ENCODE results near the gene RGSL1. TPM values are rescaled to one million over a fixed set of nuclear protein-coding genes. Genes with fewer than 3 reads are reported as not detected.
A peak's percentile ranks its signal among the peaks of the same experiment; 100 is the strongest.

Gene RGSL1
- total and polyA plus RNA-seq, 2 donors = 0.02 TPM; not detected in 1

GRCh38 chr1:182413486-182413885, 36.5 kb upstream of the RGSL1 start:
- peaks cover 0 to 2% of the 10 kb centered on the region in 2 donors for H3K27me3 ChIP-seq (ENCODE audit: control insufficient read depth in 2 of 2, insufficient read depth in 1 of 2, low read length in 1 of 2)
- H3K9me3 ChIP-seq (ENCODE audit: control insufficient read depth in 2 of 2, insufficient read depth in 1 of 2, low read length in 1 of 2) = no peaks in the 10 kb centered on the region
- DNase-seq (ENCODE audit: low read depth in 6 of 9, low spot score in 9 of 9) = no peak
- no peak overlapping the region for H3K27ac ChIP-seq (ENCODE audit: low read depth in 1 of 2, low read length in 1 of 2)
- H3K4me1 ChIP-seq (ENCODE audit: control insufficient read depth in 2 of 2, insufficient read depth in 2 of 2, low read length in 2 of 2) = no peaks in the 10 kb centered on the region
- 91% methylated on average over 3 of the region's 3 CpGs for WGBS
- no peak overlapping the region for H3K4me3 ChIP-seq (ENCODE audit: low read length in 2 of 2)
- H3K36me3 ChIP-seq (ENCODE audit: control insufficient read depth in 2 of 2, insufficient read depth in 2 of 2, low read length in 1 of 2) = no peaks in the 10 kb centered on the region

GRCh38 chr1:182413969-182414368, 36.0 kb upstream of the RGSL1 start:
- 95% methylated on average over 6 of the region's 6 CpGs for WGBS
- Histone ChIP-seq H3K27ac (ENCODE audit: low read depth in 1 of 2, low read length in 1 of 2) (no peak overlapping the region), H3K9me3 (ENCODE audit: control insufficient read depth in 2 of 2, insufficient read depth in 1 of 2, low read length in 1 of 2) (no peaks in the 10 kb centered on the region), H3K4me1 (ENCODE audit: control insufficient read depth in 2 of 2, insufficient read depth in 2 of 2, low read length in 2 of 2) (no peaks in the 10 kb centered on the region), H3K36me3 (ENCODE audit: control insufficient read depth in 2 of 2, insufficient read depth in 2 of 2, low read length in 1 of 2) (no peaks in the 10 kb centered on the region), H3K27me3 (ENCODE audit: control insufficient read depth in 2 of 2, insufficient read depth in 1 of 2, low read length in 1 of 2) (peaks cover 0 to 2% of the 10 kb centered on the region in 2 donors), H3K4me3 (ENCODE audit: low read length in 2 of 2) (no peak overlapping the region)
- DNase-seq (ENCODE audit: low read depth in 6 of 9, low spot score in 9 of 9) = no peak

- H3K4me3 ChIP-seq (ENCODE audit: low read length in 2 of 2) = no peak overlapping the region
- no peak overlapping the region for H3K27ac ChIP-seq (ENCODE audit: low read depth in 1 of 2, low read length in 1 of 2)
- H3K9me3 ChIP-seq (ENCODE audit: control insufficient read depth in 2 of 2, insufficient read depth in 1 of 2, low read length in 1 of 2) = no peaks in the 10 kb centered on the region
- H3K4me1 ChIP-seq (ENCODE audit: control insufficient read depth in 2 of 2, insufficient read depth in 2 of 2, low read length in 2 of 2) = no peaks in the 10 kb centered on the region
- no peak for DNase-seq (ENCODE audit: low read depth in 6 of 9, low spot score in 9 of 9)
- 73% methylated on average over 1 of the region's 1 CpG for WGBS
- no peaks in the 10 kb centered on the region for H3K36me3 ChIP-seq (ENCODE audit: control insufficient read depth in 2 of 2, insufficient read depth in 2 of 2, low read length in 1 of 2)
- peaks cover 0 to 2% of the 10 kb centered on the region in 2 donors for H3K27me3 ChIP-seq (ENCODE audit: control insufficient read depth in 2 of 2, insufficient read depth in 1 of 2, low read length in 1 of 2)
These were observed 34.2 kb upstream of the RGSL1 start for GRCh38 chr1:182415789-182416188.

GRCh38 chr1:182426442-182427430, 23.2 kb upstream of the RGSL1 start:
- H3K27me3 ChIP-seq (ENCODE audit: control insufficient read depth in 2 of 2, insufficient read depth in 1 of 2, low read length in 1 of 2) = peaks cover 0 to 2% of the 10 kb centered on the region in 2 donors
- H3K27ac ChIP-seq (ENCODE audit: low read depth in 1 of 2, low read length in 1 of 2) = no peak overlapping the region
- no peaks in the 10 kb centered on the region for H3K36me3 ChIP-seq (ENCODE audit: control insufficient read depth in 2 of 2, insufficient read depth in 2 of 2, low read length in 1 of 2)
- no peaks in the 10 kb centered on the region for H3K4me1 ChIP-seq (ENCODE audit: control insufficient read depth in 2 of 2, insufficient read depth in 2 of 2, low read length in 2 of 2)
- no peaks in the 10 kb centered on the region for H3K9me3 ChIP-seq (ENCODE audit: control insufficient read depth in 2 of 2, insufficient read depth in 1 of 2, low read length in 1 of 2)
- H3K4me3 ChIP-seq (ENCODE audit: low read length in 2 of 2) = no peak overlapping the region
- 82% methylated on average over 7 of the region's 7 CpGs for WGBS
- no peak for DNase-seq (ENCODE audit: low read depth in 6 of 9, low spot score in 9 of 9)

- Histone ChIP-seq H3K4me3 (ENCODE audit: low read length in 2 of 2) (no peak overlapping the region), H3K27me3 (ENCODE audit: control insufficient read depth in 2 of 2, insufficient read depth in 1 of 2, low read length in 1 of 2) (peaks cover 0 to 2% of the 10 kb centered on the region in 2 donors), H3K9me3 (ENCODE audit: control insufficient read depth in 2 of 2, insufficient read depth in 1 of 2, low read length in 1 of 2) (no peaks in the 10 kb centered on the region), H3K4me1 (ENCODE audit: control insufficient read depth in 2 of 2, insufficient read depth in 2 of 2, low read length in 2 of 2) (no peaks in the 10 kb centered on the region), H3K36me3 (ENCODE audit: control insufficient read depth in 2 of 2, insufficient read depth in 2 of 2, low read length in 1 of 2) (no peaks in the 10 kb centered on the region), H3K27ac (ENCODE audit: low read depth in 1 of 2, low read length in 1 of 2) (no peak overlapping the region)
- 93% methylated on average over 2 of the region's 2 CpGs for WGBS
- no peak for DNase-seq (ENCODE audit: low read depth in 6 of 9, low spot score in 9 of 9)
These were observed 21.9 kb upstream of the RGSL1 start for GRCh38 chr1:182428043-182428442.

DNA sequence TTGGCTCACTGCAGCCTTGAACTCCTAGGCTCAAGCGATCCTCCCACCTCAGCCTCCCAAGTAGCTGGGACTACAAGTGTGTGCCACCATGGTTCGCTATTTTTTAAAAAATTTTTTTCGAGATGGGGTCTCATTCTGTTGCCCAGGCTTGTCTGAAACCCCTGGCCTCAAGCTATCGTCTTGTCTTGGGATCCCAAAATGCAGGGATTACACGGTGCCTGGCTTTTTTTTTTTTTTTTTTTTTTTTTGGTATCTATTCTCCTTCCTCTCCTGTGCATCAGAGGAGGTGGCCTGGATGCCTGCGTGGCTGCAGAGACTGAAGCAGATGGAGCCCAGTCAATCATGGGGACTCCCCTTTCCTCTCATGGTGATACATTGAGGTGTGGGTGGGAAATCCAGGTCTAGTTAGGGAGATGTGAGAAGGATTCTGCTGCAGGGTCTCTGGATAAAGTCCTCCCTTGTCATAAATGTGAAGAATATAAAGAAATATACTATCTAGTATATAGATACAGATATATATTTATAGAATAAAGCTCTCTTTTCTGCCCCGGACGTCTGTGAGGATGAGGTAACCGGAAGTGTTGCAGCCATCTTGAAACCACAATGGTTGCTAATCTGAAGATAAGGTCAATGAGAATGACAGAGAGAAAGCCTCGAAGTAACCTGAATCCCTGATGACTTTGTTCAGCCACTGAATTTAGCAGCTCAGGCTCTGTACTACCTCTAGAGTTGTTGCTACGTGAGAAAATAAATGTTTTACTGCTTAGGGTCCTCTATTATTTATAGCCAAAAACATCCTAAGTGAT, 19.5 kb upstream of the RGSL1 start:
- WGBS = 60% methylated on average over 11 of the region's 11 CpGs

GRCh38 chr1:182431278-182431677, 18.7 kb upstream of the RGSL1 start:
- Histone ChIP-seq H3K27ac (ENCODE audit: low read depth in 1 of 2, low read length in 1 of 2) (no peak overlapping the region), H3K9me3 (ENCODE audit: control insufficient read depth in 2 of 2, insufficient read depth in 1 of 2, low read length in 1 of 2) (no peaks in the 10 kb centered on the region), H3K27me3 (ENCODE audit: control insufficient read depth in 2 of 2, insufficient read depth in 1 of 2, low read length in 1 of 2) (no peaks in the 10 kb centered on the region), H3K36me3 (ENCODE audit: control insufficient read depth in 2 of 2, insufficient read depth in 2 of 2, low read length in 1 of 2) (no peaks in the 10 kb centered on the region), H3K4me1 (ENCODE audit: control insufficient read depth in 2 of 2, insufficient read depth in 2 of 2, low read length in 2 of 2) (no peaks in the 10 kb centered on the region), H3K4me3 (ENCODE audit: low read length in 2 of 2) (no peak overlapping the region)
- DNase-seq (ENCODE audit: low read depth in 6 of 9, low spot score in 9 of 9) = no peak
- 97% methylated on average over 7 of the region's 7 CpGs for WGBS

More for the DNA sequence above, 19.5 kb upstream of the RGSL1 start:
- H3K4me3 ChIP-seq (ENCODE audit: low read length in 2 of 2) = no peak overlapping the region
- no peak overlapping the region for H3K27ac ChIP-seq (ENCODE audit: low read depth in 1 of 2, low read length in 1 of 2)
- peak in 1 of 9 donors; percentile 30 for DNase-seq (ENCODE audit: low read depth in 6 of 9, low spot score in 9 of 9)
- no peaks in the 10 kb centered on the region for H3K36me3 ChIP-seq (ENCODE audit: control insufficient read depth in 2 of 2, insufficient read depth in 2 of 2, low read length in 1 of 2)
- no peaks in the 10 kb centered on the region for H3K4me1 ChIP-seq (ENCODE audit: control insufficient read depth in 2 of 2, insufficient read depth in 2 of 2, low read length in 2 of 2)
- H3K27me3 ChIP-seq (ENCODE audit: control insufficient read depth in 2 of 2, insufficient read depth in 1 of 2, low read length in 1 of 2) = no peaks in the 10 kb centered on the region
- H3K9me3 ChIP-seq (ENCODE audit: control insufficient read depth in 2 of 2, insufficient read depth in 1 of 2, low read length in 1 of 2) = no peaks in the 10 kb centered on the region

DNA sequence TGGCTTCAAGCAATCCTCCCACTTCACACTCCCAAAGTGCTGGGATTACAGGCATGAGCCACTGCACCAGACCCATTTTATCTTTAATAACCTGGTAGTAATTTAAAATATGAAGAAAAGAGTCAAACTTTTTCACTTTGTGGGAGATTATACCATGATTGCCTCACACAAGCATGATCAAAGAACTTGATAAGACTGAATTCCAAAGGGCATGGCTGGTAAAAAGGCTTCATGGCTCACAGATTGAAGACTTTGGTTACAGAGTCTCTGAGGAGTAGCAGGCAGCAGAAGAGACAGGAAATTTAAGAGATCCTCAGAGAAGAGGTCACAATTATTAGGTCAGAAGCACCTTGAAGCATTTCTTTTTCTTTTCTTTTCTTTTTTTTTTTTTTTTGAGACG, 16.4 kb upstream of the RGSL1 start:
- DNase-seq (ENCODE audit: low read depth in 6 of 9, low spot score in 9 of 9) = no peak
- Histone ChIP-seq H3K4me1 (ENCODE audit: control insufficient read depth in 2 of 2, insufficient read depth in 2 of 2, low read length in 2 of 2) (no peaks in the 10 kb centered on the region), H3K4me3 (ENCODE audit: low read length in 2 of 2) (no peak overlapping the region), H3K27me3 (ENCODE audit: control insufficient read depth in 2 of 2, insufficient read depth in 1 of 2, low read length in 1 of 2) (no peaks in the 10 kb centered on the region), H3K9me3 (ENCODE audit: control insufficient read depth in 2 of 2, insufficient read depth in 1 of 2, low read length in 1 of 2) (no peaks in the 10 kb centered on the region), H3K36me3 (ENCODE audit: control insufficient read depth in 2 of 2, insufficient read depth in 2 of 2, low read length in 1 of 2) (no peaks in the 10 kb centered on the region), H3K27ac (ENCODE audit: low read depth in 1 of 2, low read length in 1 of 2) (no peak overlapping the region)
- WGBS = 94% methylated on average over 1 of the region's 1 CpG

GRCh38 chr1:182438326-182438725, 11.6 kb upstream of the RGSL1 start:
- H3K27ac ChIP-seq (ENCODE audit: low read depth in 1 of 2, low read length in 1 of 2) = no peak overlapping the region
- H3K4me3 ChIP-seq (ENCODE audit: low read length in 2 of 2) = no peak overlapping the region
- WGBS = 100% methylated on average over 1 of the region's 1 CpG
- no peaks in the 10 kb centered on the region for H3K36me3 ChIP-seq (ENCODE audit: control insufficient read depth in 2 of 2, insufficient read depth in 2 of 2, low read length in 1 of 2)
- H3K27me3 ChIP-seq (ENCODE audit: control insufficient read depth in 2 of 2, insufficient read depth in 1 of 2, low read length in 1 of 2) = no peaks in the 10 kb centered on the region
- no peaks in the 10 kb centered on the region for H3K9me3 ChIP-seq (ENCODE audit: control insufficient read depth in 2 of 2, insufficient read depth in 1 of 2, low read length in 1 of 2)
- H3K4me1 ChIP-seq (ENCODE audit: control insufficient read depth in 2 of 2, insufficient read depth in 2 of 2, low read length in 2 of 2) = no peaks in the 10 kb centered on the region
- DNase-seq (ENCODE audit: low read depth in 6 of 9, low spot score in 9 of 9) = no peak

All from thymus (tissue), 11 donors.